Omental fat pad (tissue), 4 donors: Measurements from ENCODE around the gene CENPS. TPM values are rescaled to one million over a fixed set of nuclear protein-coding genes. Genes with fewer than 3 reads are reported as not detected.
A peak's percentile ranks its signal among the peaks of the same experiment; 100 is the strongest.
"Not testable (repeated sequence)": the region's sequence is repeated elsewhere in the genome, so short reads cannot be mapped to it uniquely, and the experiment has no call there.

ENCODE experiments used
- ATAC-seq: fragments of 150-250 bp; one replicate; pipeline ENCODE4 v1.9.1; 2016; ENCODE audit warnings: mild to moderate bottlenecking, moderate library complexity; ENCODE audit not compliant: low FRiP score
- DNase-seq: peaks from one replicate; pipeline ENCODE4 v3.0.0-alpha.2; 2019; ENCODE audit warnings: low spot score
- total RNA-seq, 4 donors: library from RNA; depleted of rRNA; stranded (reverse); fragments of >200 nt; gene quantifications; one replicate each; pipeline ENCODE4 v1.1.0, GENCODE V29; 2016
- TF ChIP-seq, protein P1 (sequence below), 3 donors: fragments of 450-650 bp; IDR thresholded peaks; one replicate each; pipeline ENCODE4 v1.5.1; 2016 to 2017; ENCODE audit warnings: antibody characterized with exemption in 3 of 3, mild to moderate bottlenecking in 3 of 3, moderate library complexity in 2 of 3

Gene CENPS
- total RNA-seq, 4 donors from 2014 or later, result 3.5 to 5.4 (median 4.3) TPM

DNA sequence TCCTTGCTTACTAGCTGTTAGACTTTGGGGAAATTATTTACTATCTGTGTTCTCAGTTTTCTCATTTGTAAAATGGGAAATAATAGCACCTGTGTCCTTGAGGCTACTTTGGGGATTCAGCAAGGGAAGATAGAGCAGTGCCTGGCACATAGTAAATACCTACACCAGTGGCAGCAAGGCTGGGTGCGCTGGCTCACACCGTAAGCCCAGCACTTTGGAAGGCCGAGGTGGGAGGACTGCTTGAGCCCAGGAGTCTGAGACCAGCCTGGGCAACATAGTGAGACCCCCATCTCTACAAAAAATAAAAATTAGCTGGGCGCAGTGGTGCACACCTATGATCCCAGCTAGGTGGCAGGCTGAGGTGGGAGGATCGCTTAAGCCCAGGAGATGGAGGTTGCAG is 8.6 kb upstream of the CENPS start:
- TF ChIP-seq, protein P1, sequence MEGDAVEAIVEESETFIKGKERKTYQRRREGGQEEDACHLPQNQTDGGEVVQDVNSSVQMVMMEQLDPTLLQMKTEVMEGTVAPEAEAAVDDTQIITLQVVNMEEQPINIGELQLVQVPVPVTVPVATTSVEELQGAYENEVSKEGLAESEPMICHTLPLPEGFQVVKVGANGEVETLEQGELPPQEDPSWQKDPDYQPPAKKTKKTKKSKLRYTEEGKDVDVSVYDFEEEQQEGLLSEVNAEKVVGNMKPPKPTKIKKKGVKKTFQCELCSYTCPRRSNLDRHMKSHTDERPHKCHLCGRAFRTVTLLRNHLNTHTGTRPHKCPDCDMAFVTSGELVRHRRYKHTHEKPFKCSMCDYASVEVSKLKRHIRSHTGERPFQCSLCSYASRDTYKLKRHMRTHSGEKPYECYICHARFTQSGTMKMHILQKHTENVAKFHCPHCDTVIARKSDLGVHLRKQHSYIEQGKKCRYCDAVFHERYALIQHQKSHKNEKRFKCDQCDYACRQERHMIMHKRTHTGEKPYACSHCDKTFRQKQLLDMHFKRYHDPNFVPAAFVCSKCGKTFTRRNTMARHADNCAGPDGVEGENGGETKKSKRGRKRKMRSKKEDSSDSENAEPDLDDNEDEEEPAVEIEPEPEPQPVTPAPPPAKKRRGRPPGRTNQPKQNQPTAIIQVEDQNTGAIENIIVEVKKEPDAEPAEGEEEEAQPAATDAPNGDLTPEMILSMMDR (IDR thresholded peaks at IDR 0.05), result no peak
- ATAC-seq (no peak), DNase-seq (no peak)

DNA sequence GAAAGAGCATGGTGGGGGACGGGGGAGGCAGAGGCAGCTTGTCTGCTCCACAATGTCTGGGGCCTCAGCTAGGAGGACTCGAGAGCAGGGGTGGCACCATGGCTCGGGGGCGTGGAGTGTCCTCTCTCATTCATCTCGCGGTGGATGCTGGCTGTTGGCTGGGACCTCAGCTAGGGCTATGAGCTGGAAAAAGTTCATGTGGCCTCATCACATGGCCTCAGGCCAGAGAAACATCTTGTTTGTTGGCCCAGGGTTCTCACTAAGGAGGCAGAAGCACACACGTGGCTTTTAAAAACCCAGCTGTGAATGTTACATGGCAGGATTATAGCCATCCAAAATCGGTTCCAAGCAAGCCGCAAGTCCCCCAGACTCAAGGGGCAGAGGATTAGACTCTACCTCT is 6.2 kb upstream of the CENPS start:
- DNase-seq, result no peak
- peak; percentile 21 for ATAC-seq
- TF ChIP-seq, protein P1 (IDR thresholded peaks at IDR 0.05), result no peak

DNA sequence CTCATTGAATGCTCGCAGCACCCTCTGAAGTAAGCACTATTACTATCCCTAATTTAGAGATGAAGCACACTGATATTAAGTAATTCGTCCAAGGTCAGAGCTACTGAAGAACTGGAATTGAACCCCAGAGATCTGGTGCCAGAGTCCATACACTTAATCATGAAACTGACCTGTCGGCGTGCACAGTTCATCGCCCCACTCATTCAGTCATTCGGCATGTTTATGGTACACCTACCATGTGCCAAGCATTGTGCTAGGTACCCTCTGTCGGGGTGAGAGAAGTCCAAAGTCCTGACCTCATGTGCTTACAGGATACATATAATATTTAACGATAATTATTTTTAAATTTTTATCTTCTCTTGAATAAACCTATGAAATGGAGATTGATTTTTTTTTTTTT is 5.6 kb upstream of the CENPS start:
- DNase-seq, result no peak
- TF ChIP-seq, protein P1 (IDR thresholded peaks at IDR 0.05), result no peak
- ATAC-seq, result no peak

DNA sequence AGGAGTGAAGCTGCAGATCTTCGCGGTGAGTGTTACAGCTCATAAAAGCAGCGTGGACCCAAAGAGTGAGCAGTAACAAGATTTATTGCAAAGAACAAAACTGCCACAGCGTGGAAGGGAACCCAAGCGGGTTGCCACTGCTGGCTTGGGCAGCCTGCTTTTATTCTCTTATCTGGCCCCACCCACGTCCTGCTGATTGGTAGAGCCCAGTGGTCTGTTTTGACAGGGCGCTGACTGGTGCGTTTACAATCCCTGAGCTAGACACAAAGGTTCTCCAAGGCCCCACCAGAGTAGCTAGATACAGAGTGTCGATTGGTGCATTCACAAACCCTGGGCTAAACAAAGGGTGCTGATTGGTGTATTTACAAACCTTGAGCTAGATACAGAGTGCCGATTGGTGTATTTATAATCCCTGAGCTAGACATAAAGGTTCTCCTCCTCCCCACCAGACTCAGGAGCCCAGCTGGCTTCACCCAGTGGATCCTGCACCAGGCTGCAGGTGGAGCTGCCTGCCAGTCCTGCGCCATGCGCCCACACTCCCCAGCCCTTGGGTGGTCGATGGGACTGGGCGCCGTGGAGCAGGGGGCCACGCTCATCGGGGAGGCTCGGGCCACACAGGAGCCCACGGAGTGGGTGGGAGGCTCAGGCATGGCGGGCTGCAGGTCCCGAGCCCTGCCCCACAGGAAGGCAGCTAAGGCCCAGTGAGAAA is 4.3 kb upstream of the CENPS start:
- ATAC-seq, DNase-seq: not testable (repeated sequence)

DNA sequence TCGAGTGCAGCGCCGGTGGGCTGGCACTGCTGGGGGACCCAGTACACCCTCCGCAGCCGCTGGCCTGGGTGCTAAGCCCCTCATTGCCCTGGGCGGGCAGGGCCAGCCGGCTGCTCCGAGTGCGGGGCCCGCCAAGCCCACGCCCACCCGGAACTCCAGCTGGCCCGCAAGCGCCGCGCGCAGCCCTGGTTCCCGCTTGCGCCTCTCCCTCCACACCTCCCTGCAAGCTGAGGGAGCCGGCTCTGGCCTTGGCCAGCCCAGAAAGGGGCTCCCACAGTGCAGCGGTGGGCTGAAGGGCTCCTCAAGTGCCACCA is 3.7 kb upstream of the CENPS start:
- DNase-seq, ATAC-seq: not testable (repeated sequence)

DNA sequence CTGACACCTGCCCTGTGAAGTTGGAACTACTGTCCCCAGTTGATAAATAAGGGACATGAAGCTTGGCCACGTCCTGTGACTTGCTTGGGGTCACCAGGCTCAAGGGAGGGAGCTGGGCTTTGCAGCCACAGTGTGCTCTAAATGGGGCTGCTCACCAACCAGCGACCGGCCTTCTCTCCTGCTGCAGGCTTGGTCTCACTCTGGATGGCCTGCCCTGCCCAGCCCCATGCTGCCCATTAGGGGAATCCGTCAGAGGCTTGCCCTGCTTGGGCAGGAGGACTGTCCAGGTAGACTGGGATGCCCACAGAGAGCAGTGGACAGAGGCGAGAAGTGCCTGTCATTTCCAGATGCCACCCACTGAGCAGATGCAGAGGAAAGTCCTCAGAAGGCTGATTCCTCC is 1.2 kb upstream of the CENPS start:
- TF ChIP-seq, protein P1 (IDR thresholded peaks at IDR 0.05), result no peak
- ATAC-seq, result no peak
- no peak for DNase-seq

DNA sequence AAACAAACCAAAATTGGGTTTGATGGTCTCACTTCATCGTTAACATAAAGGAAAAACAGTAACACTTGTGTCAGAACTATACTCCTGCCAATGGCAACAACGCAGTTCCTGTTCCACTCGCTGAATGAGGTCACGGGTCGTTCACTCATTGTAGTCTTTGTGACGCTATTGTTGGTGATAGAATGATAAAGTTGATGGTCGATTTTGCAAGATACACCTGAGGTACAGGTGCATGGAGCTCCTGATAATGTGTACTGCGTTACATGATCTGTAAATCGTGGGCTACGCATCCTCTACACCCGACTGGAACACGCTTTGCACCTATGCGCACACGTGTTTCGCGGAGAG is 391 bp upstream of the CENPS start:
- no peak for DNase-seq
- no peak for ATAC-seq
- TF ChIP-seq, protein P1 (IDR thresholded peaks at IDR 0.05), result no peak

DNA sequence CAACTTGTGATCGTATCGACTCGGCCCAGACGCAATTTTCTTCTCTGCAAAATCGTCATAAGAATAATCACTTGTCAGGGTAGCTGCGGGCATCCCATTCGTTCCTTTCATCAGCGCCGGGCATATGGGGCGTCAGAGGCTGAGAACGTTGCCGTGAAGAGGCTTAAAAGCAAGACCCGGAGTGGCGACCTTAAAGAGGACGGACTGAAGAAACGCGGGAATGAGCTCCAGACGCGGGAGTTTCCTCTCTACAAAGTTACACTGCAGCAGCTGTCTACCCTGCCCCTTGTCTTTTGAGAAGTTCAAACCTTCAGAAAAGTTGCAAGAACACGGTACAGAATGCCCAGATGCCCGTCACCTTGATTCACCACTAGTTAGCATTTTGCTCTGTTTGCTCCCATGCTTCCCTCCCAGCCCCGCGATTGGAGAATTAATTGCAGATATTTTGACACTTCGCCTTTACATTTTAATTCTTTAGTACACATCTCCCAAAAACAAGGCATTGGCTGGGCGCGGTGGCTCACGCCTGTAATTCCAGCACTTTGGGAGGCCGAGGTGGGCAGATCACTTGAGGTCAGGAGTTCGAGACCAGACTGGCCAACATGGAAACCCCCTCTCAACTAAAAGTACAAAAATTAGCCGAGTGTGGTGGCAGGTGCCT is 967 bp downstream of the CENPS start:
- ATAC-seq (no peak), DNase-seq (no peak)
- TF ChIP-seq, protein P1 (IDR thresholded peaks at IDR 0.05), result no peak
